K562 (cell line): ENCODE measurements around the gene CD40. TPM values are rescaled to one million over a fixed set of nuclear protein-coding genes. Genes with fewer than 3 reads are reported as not detected.
"Not testable (repeated sequence)": the region's sequence is repeated elsewhere in the genome, so short reads cannot be mapped to it uniquely, and the experiment has no call there.

ENCODE experiments used
- ATAC-seq: fragments of 200-7000 bp; cut with Tn5 transposase; 3 replicates; pipeline ENCODE4 v1.9.1; 2020; ENCODE audit warnings: moderate library complexity
- BruUV-seq: library from RNA; stranded (reverse); fragments of 400-500 nt; replicated peaks from 2 replicates; lab custom pipeline; 2021; lab: Mats Ljungman, UMichigan
- CTCF ChIA-PET: fragments of 300-600 bp; formaldehyde crosslinking; extraction: SDS; loops from one replicate; lab custom pipeline; 2021; ENCODE audit warnings: low intra/inter-chr PET ratio; lab: Yijun Ruan, JAX
- POLR2A ChIA-PET: fragments of 300-600, 350-650 bp; sonication (Branson Sonifier 250); formaldehyde crosslinking; extraction: SDS; loops from one replicate; lab custom pipeline; 2021; ENCODE audit warnings: antibody characterized with exemption, inconsistent platforms; lab: Yijun Ruan, JAX
- DNase-seq, 4 experiments: peaks; one replicate each; pipeline versions ENCODE4 v3.0.0 to v3.0.0-alpha.2; 2011 to 2018; ENCODE audit warnings: low spot score in 3 of 4, mixed read lengths in 3 of 4; ENCODE audit errors: extremely low read depth in 1 of 4
- FAIRE-seq: peaks from 2 replicates; lab custom pipeline; 2011; peaks lifted over from hg19 to GRCh38; lab: Jason Lieb, UNC
- H2AFZ ChIP-seq: 2 replicates; pipeline ENCODE4 v1.6.0; 2011; ENCODE audit warnings: low read depth, low read length, control low read depth, inconsistent platforms
- H3K27ac ChIP-seq: fragments of 200-600 bp; 3 replicates; pipeline ENCODE4 v1.8.0; 2011; ENCODE audit warnings: low read depth, mild to moderate bottlenecking, control low read depth, inconsistent platforms, low read length, moderate library complexity, mixed read lengths; ENCODE audit errors: extremely low read depth
- H3K27me3 ChIP-seq, 2 experiments: fragments of 300-600 bp in 1 of 2; 2 replicates in 1 of 2; 3 replicates in 1 of 2; pipeline versions ENCODE4 v1.6.0 to v1.8.0; 2011; ENCODE audit warnings: inconsistent platforms in 2 of 2, low read length in 2 of 2, mild to moderate bottlenecking in 1 of 2, mixed read lengths in 1 of 2, moderate library complexity in 1 of 2; ENCODE audit not compliant: control insufficient read depth in 2 of 2, insufficient read depth in 2 of 2
- H3K36me3 ChIP-seq: fragments of 300-600 bp; 3 replicates; pipeline ENCODE4 v1.8.0; 2011; ENCODE audit warnings: mild to moderate bottlenecking, low read length, inconsistent platforms; ENCODE audit not compliant: control insufficient read depth, insufficient read depth
- H3K4me1 ChIP-seq, 2 experiments: fragments of 200-600 bp in 1 of 2; replicated peaks in 1 of 2; 2 replicates in 1 of 2; 3 replicates in 1 of 2; pipeline versions ENCODE4 v1.5.1 to v1.8.0; 2011; ENCODE audit warnings: inconsistent platforms in 2 of 2, low read length in 2 of 2, mild to moderate bottlenecking in 1 of 2, mixed read lengths in 1 of 2, moderate library complexity in 1 of 2; ENCODE audit not compliant: control insufficient read depth in 2 of 2, insufficient read depth in 2 of 2
- H3K4me2 ChIP-seq: 2 replicates; pipeline ENCODE4 v1.6.1; 2011; ENCODE audit warnings: low read length, control low read depth, inconsistent platforms, mixed read lengths; ENCODE audit not compliant: insufficient read depth
- H3K4me3 ChIP-seq: fragments of 200-600 bp; sonication (generic), shearing (Covaris generic); 2 replicates; pipeline ENCODE4 v1.5.1; 2016; ENCODE audit warnings: control low read depth, inconsistent platforms
- H3K79me2 ChIP-seq: fragments of 200-600 bp; 3 replicates; pipeline ENCODE4 v1.8.0; 2011; ENCODE audit warnings: low read length, inconsistent platforms; ENCODE audit not compliant: control insufficient read depth, insufficient read depth
- H3K9ac ChIP-seq, 2 experiments: 2 replicates each; pipeline versions ENCODE4 v1.6.0 to v1.6.1; 2011; ENCODE audit warnings: low read depth in 2 of 2, low read length in 2 of 2, control low read depth in 1 of 2, inconsistent platforms in 1 of 2, mild to moderate bottlenecking in 1 of 2, mixed read lengths in 1 of 2; ENCODE audit not compliant: insufficient read depth in 1 of 2
- H3K9me1 ChIP-seq: one replicate; pipeline ENCODE4 v1.6.0; 2011; ENCODE audit warnings: inconsistent platforms, mild to moderate bottlenecking, low read length, moderate library complexity; ENCODE audit not compliant: control insufficient read depth, insufficient read depth
- H3K9me3 ChIP-seq: replicated peaks from 2 replicates; pipeline ENCODE4 v1.5.1; 2011; ENCODE audit warnings: low read depth, low read length, inconsistent platforms; ENCODE audit not compliant: control insufficient read depth, insufficient read depth
- H4K20me1 ChIP-seq: replicated peaks from 2 replicates; pipeline ENCODE4 v1.6.1; 2011; ENCODE audit warnings: low read length, inconsistent platforms, mixed read lengths; ENCODE audit not compliant: control insufficient read depth, insufficient read depth
- WGBS: fragments of 100-300 bp; shearing (Covaris generic); methylation state at CpG from one replicate; pipeline ENCODE4 v1.1.6; 2016; ENCODE audit warnings: low coverage, mixed read lengths; ENCODE audit not compliant: insufficient coverage; ENCODE audit errors: missing lambda C conversion rate; 5-methylcytosine and 5-hydroxymethylcytosine counted together
- in situ Hi-C: fragments of 300-500 bp; cut with MboI; formaldehyde crosslinking; loops from 4 replicates; pipeline ENCODE4 v1.15.0; 2018; ENCODE audit warnings: inconsistent platforms, mixed read lengths
- intact Hi-C: fragments of 100-400 bp; cut with micrococcal nuclease; formaldehyde crosslinking; loops from 2 replicates; pipeline ENCODE4 v1.14.2; 2022
- polyA plus RNA-seq, 8 experiments: library from polyadenylated mRNA; depleted of rRNA in 4 of 8; stranded (reverse) in 5 of 8; unstranded in 3 of 8; fragments of >200 nt; fragmentation: Nextera tagmentation in 2 of 8; fragmentation: Illumina TruSeq in 1 of 8; extraction: Ambion mirVana in 2 of 8; extraction: Trizol in 1 of 8; gene quantifications; 2 replicates each; pipeline versions ENCODE4 v1.2.1 to v1.2.3, GENCODE V29; 2011 to 2014; ENCODE audit warnings: inconsistent platforms in 1 of 8, missing spikeins in 1 of 8
- total RNA-seq, 7 experiments: library from RNA; depleted of rRNA in 6 of 7; stranded (reverse); fragments of >200 nt in 6 of 7; fragmentation: Illumina TruSeq in 2 of 7; extraction: Trizol in 2 of 7; gene quantifications; 2 replicates each; pipeline versions ENCODE4 v1.2.1 to v1.2.3, GENCODE V29; 2011 to 2021; ENCODE audit warnings: low replicate concordance in 1 of 7
- TF ChIP-seq, protein P1 (sequence below), 3 experiments: IDR thresholded peaks in 2 of 3; conservative IDR thresholded peaks in 1 of 3; 2 replicates each; pipeline ENCODE4 v1.5.1; 2011 to 2012; ENCODE audit warnings: low read length in 3 of 3, mild to moderate bottlenecking in 3 of 3, control low read depth in 2 of 3, improper control_type of control experiment in 1 of 3, inconsistent platforms in 1 of 3, low read depth in 1 of 3, mixed read lengths in 1 of 3, moderate library complexity in 1 of 3; ENCODE audit not compliant: insufficient read depth in 2 of 3

The CD40 gene
- total and polyA plus RNA-seq, 9 of the 15 experiments (the other 6 are each of a cell fraction or from before 2014, with no cell fraction given) = 0.76 to 3.7 (median 1.6) TPM

DNA sequence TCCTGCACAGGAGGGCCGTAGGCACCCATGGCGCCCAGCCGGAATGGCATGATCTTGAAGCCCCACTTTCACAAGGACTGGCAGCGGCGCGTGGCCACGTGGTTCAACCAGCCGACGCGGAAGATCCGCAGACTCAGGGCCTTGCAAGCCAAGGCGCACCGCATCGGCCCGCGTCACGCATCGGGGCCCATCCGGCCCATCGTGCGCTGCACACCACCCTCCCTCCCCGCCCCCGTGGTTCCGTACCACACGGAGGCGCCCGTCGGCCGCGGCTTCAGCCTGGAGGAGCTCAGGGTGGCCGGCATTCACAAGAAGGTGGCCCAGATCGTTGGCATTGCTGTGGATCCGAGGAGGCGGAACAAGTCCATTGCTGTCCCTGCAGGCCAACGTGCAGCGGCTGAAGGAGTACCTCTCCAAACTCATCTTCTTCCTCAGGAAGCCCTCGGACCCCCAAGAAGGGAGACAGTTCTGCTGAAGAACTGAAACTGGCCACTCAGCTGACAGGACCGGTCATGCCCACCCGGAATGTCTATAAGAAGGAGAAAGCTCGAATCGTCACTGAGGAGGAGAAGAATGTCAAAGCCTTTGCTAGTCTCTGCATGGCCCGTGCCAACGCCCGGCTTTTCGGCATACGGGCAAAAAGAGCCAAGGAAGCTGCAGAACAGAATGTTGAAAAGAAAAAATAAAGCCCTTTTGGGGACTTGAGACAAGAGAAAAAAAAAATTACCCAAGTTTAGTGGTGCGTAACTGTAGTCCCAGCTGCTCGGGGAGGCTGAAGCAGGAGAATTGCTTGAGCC is 18.4 kb upstream of the CD40 start (continued):
- TF ChIP-seq, protein P1, sequence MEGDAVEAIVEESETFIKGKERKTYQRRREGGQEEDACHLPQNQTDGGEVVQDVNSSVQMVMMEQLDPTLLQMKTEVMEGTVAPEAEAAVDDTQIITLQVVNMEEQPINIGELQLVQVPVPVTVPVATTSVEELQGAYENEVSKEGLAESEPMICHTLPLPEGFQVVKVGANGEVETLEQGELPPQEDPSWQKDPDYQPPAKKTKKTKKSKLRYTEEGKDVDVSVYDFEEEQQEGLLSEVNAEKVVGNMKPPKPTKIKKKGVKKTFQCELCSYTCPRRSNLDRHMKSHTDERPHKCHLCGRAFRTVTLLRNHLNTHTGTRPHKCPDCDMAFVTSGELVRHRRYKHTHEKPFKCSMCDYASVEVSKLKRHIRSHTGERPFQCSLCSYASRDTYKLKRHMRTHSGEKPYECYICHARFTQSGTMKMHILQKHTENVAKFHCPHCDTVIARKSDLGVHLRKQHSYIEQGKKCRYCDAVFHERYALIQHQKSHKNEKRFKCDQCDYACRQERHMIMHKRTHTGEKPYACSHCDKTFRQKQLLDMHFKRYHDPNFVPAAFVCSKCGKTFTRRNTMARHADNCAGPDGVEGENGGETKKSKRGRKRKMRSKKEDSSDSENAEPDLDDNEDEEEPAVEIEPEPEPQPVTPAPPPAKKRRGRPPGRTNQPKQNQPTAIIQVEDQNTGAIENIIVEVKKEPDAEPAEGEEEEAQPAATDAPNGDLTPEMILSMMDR (IDR thresholded peaks at IDR 0.05 in 2 of 3, conservative IDR thresholded peaks at IDR 0.05 in 1 of 3; ENCODE audit: insufficient read depth in 2 of 3, low read depth in 1 of 3, low read length in 3 of 3) = peak in 2 of 3 experiments; percentile 16 to 30; a peak in 4 of 6 replicates

DNA sequence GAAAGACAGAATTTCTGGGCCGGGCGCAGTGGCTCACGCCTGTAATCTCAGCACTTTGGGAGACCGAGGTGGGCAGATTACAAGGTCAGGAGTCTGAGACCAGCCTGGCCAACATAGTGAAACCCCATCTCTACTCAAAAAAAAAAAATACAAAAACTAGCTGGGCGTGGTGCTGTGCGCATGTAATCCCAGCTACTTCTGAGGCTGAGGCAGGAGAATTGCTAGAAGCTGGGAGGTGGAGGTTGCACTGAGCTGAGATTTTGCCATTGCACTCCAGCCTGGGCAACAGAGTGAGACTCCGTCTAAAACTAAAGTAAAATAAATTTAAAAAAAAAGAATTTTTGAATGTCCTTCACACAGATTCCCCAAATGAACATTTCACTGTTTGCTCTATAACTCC is 17.7 kb upstream of the CD40 start:
- intact Hi-C loops, H3K9me3 ChIP-seq, BruUV-seq, CTCF ChIA-PET, H3K9ac ChIP-seq, H3K36me3 ChIP-seq, H3K79me2 ChIP-seq, POLR2A ChIA-PET, H3K9me1 ChIP-seq, H3K4me2 ChIP-seq, H4K20me1 ChIP-seq, H3K4me3 ChIP-seq, DNase-seq, in situ Hi-C loops, H3K27ac ChIP-seq, ATAC-seq, FAIRE-seq, H2AFZ ChIP-seq, H3K4me1 ChIP-seq: not testable (repeated sequence)
- H3K27me3 ChIP-seq = peaks cover 42 to 43% of the 10 kb centered on the region in 2 experiments
- 2% methylated on average over 6 of the region's 7 CpGs for WGBS
